Mucosa of gallbladder (tissue), 1 donor: ENCODE results near the gene RBFOX2. TPM values are rescaled to one million over a fixed set of nuclear protein-coding genes. Genes with fewer than 3 reads are reported as not detected.
"Not testable (repeated sequence)": the region's sequence is repeated elsewhere in the genome, so short reads cannot be mapped to it uniquely, and the experiment has no call there.

Experiments
- DNase-seq: peaks from one replicate; pipeline ENCODE4 v3.0.0-alpha.2; 2020; ENCODE audit warnings: low spot score
- total RNA-seq: library from RNA; stranded (reverse); gene quantifications from one replicate; pipeline ENCODE4 v1.2.1, GENCODE V29; 2021
- donor health status: DM: no; HTN: no; CAD: no.

Gene RBFOX2
- total RNA-seq, 1 donor from 2014 or later, result 81.1 TPM

DNA sequence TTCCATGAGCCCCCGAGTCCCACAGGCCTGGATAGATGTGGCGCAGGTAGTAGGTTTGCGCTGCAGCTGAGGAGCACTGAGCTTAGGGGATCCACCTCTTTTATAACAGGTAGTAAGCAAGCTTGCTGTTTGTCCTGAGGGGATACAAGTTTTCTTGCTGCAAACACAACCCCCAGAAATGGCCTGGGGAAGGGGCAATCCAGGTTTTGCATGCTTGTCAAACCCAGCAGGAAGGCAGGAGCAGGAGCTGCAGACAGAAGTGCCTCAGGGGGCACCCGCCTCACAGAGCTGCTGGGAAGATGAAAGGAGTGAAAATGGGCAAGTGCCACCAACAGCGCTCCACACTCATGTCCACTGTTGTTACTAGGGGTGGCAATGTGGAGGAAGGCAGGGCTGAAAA is 292.5 kb downstream of the RBFOX2 start:
- DNase-seq, result no peak

DNA sequence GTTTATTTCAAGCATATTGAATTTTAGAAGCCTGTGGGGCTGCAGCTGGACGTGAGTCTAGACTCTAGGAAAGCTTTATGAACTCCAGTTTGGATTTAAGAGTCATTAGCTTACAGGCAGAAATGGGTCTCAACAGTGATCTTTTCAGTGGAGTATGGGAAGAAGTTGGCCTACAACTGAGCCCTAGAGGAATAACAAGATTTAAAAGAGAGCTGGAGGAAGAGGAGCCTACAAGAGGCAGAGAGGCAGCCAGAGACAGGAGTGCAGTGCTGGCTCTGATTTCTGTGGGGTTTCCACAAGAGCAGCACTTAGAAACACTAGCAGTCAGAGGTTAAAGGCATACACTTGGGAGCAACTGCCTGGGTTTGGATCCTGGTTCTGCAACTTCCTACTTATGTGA is 293.1 kb downstream of the RBFOX2 start:
- DNase-seq, result no peak

DNA sequence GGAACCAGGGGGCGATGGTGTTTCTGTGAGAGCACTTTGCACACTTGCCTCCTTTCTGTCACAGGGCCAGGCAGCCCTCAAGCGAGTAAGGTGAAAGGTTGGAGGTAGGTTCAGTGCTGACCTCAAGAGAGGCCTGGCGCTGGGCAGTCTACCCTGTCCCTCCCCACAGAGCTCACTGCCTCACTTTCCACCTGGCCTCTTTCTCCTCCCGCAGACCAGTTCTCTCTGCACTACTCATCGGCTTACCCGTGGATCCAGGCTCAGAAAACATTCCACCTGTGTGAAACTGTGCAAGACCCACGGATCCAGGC is 294.2 kb downstream of the RBFOX2 start:
- no peak for DNase-seq

DNA sequence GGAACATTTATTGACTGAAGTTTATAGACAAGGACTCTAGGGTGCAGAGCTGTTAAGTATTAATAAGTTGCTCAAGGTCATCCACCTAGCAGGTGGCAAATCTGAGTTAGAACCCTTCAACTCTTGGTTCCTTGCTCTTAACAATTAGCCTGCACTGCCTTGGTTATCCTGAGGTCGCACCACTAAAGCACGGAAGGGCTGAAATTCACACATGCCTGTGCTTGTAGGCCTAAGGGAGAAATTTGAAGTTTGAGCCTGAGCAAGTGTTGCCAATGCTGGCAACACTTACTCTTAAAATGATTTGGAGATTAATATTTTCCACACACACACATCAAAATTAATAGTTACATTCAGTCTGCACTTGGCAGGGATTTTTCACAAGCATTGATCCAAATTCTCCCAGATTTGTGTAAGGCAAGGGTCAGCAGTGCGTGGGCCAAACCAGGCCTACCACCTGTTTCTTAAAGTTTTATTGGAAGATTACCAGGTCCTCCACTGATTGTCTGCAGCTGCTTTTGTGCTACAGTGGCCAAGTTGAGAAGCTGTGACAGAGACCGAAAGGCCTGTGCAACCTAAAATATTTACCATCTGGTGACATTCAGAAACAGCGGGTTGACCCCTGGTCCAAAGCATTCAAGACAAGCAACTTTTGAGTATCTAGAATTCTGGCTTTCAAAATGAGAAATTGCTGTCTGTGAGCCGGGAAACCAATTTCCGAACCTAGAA is 294.7 kb downstream of the RBFOX2 start:
- peak; percentile 39 for DNase-seq

DNA sequence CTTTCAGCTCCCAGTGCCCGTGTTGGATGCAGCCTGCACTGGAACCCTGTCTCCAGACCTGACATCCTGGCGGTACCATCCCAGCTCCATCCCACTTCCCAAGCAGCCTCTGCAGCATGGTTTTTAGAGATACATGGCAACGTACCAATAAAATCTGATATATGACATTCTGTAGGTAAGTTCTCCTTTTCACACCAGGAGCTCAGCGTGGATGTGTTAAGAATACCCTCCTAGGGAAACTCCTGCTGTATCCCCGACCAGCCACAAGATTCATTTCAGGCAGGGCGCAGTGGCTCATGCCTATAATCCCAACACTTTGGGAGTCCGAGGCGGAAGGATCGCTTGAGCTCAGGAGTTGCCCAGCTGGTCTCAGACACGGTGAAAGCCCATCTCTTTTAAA is 295.6 kb downstream of the RBFOX2 start:
- no peak for DNase-seq

DNA sequence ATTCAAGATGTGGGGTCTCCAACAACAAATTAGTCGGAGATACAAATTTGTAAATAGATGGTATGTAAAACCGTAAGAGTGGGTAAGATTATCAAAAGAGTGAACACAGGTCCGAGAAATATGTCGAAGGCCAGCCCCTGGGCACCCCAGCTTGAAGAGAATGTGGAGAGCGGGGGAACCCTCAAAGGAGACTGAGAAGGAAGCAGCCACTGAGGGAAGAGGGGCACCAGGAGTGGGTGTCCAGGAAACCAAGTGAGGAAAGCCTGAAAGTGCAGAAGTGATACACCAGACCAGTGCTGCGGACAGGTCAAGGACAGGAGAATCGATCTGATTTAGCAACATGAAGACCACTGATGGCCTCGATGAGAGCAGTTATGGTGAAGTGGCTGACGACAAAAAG is 296.5 kb downstream of the RBFOX2 start:
- DNase-seq, result no peak

DNA sequence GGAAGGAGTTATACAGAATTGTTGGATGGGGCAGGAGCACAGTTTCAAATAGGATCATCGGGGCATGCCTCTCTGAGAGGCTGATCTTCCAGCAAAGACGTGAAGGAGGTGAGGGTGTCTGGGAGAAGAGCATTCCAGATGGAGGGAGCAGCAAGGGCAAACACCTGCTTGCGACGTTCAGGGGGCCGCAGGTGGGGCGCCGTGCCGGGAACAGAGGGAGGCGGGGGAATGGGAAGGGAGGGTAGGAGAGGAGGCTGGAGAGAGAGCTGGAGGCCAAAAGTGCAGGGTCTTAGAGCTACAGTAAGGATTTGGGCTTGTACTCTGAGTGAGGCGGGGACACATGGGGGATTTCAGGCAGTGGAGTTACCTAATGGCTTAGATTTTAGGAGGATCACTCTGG is 297.3 kb downstream of the RBFOX2 start:
- no peak for DNase-seq

DNA sequence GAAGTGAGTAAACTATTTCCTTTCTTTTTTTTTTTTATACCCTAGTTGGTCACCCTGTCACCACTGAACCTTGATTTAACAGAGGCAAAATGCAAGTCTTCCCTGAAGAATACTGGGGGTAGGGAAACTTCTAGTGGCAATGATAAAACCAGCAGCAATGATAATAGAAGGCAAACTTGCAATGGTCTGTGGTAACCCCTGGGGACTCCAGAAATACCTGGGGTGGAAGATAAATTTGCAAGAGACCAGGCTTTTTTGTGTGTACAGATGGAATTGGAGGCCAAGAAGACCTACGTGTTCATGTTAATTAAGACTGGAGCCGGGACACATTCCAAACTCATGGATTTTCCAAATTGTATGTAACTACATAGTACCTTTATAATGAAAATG is 299.3 kb downstream of the RBFOX2 start:
- no peak for DNase-seq

DNA sequence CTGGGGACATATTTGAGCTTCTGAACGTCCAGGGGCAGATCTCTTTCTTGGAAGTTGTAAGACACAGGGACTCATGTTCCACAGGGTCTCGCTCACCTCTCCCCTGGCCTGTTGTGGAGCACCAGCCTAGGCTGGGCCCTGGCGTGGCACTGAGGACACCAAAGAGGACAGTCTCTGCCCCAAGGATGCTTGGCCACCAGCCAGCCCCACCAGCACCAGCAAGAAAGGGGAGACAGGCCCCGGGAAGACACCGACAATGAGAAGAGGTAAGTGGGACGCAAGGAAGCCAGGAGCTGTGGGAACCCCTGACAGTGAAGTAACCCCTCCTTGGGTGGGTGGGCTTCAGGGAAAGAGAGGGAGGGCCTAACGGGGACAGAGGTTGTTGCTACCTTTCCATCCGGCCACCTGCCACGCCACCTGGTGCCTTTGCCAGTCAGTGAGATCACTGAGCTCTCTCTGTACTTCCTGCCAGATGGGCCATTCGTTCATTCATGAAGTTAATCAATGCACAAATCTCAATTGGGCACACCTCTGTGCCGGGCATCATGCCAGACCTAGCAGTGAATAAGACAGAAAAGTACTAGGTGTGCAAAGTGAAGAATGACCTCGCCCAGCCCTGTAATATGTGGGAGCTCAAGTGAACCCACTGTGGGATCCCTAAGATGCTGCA is 299.9 kb downstream of the RBFOX2 start:
- DNase-seq, result peak; percentile 90

DNA sequence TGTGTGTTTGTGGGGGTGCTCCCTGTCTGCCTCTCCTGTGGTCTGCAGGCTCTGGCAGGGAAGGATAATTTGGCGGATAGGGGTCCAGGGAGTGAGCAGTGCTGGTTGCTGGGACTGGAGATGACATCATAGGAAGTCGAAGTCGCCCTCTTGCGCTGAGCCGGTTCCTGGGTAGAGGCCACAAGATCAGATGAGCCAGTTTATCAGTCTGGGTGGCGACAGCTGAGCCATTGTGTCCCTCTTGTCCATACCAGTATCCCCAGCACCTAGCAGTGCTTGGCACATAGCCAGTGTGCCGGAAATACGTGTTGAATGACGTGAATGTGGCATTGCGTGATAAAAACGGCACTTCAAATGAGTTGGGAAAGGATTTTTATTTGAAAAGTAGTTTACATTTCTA is 301.2 kb downstream of the RBFOX2 start:
- no peak for DNase-seq

DNA sequence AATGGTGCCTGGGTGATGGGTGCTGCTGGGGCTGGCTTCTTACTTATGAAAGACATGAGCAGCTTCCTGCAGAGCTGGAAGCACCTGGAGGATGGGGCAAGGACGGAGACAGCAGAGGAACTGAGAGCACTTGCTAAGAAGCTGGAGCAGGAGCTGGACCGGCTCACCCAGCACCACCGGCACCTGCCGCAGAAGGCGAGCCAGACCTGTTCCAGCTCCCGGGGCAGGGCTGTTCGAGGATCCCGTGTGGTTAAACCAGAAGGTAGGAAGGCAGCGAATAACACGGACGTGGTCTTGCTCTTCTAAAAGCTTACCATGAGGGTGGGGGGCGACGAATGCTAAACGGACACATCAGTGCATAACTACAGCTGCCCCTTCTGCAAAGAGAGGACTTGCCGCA is 301.7 kb downstream of the RBFOX2 start:
- DNase-seq, result no peak

DNA sequence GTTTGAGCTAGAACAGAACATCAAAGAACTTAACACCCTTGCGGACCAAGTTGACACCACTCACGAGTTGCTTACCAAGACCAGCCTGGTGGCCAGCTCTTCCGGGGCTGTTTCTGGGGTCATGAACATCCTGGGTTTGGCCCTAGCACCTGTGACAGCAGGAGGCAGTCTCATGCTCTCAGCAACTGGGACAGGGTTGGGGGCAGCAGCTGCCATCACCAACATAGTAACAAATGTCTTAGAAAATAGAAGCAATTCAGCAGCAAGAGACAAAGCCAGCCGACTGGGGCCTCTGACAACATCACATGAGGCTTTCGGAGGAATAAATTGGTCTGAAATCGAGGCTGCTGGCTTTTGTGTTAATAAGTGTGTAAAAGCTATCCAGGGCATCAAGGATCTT is 302.2 kb downstream of the RBFOX2 start:
- no peak for DNase-seq

DNA sequence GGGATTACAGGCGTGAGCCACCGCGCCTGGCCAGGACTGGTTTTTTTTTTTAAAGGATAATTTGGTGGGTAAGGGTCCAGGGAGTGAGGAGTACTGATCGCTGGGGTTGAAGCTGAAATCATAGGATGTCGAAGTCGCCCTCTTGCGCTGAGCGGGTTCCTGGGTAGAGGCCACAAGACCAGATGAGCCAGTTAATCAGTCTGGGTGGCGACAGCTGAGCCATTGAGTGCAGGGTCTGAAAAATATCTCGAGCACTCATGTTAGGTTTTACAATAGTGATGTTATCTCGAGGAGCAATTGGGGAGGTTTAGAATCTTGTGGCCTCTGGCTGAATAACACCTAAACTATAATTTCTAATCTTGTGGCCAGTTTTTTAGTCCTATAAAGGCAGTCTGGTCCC is 303.1 kb downstream of the RBFOX2 start:
- DNase-seq, result no peak

DNA sequence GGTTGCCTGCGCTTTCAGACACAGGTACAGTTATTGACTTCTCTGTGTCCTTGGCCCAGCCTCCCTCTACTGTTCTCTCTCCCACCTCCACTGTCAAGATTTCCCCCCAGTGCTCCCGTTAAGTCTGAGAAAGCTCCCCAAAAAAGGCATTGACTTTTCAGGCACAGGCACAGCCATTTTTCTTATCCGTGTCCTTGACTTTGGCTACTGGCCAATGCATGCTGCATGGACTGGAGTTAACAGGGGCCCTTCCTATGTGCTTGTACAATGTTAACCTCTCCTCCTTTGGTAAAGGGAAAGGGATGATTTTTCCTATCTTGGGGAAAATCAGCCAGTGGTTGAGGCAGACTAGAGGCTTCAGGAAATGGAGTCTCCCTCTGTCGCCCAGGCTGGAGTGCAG is 306.7 kb downstream of the RBFOX2 start:
- no peak for DNase-seq

DNA sequence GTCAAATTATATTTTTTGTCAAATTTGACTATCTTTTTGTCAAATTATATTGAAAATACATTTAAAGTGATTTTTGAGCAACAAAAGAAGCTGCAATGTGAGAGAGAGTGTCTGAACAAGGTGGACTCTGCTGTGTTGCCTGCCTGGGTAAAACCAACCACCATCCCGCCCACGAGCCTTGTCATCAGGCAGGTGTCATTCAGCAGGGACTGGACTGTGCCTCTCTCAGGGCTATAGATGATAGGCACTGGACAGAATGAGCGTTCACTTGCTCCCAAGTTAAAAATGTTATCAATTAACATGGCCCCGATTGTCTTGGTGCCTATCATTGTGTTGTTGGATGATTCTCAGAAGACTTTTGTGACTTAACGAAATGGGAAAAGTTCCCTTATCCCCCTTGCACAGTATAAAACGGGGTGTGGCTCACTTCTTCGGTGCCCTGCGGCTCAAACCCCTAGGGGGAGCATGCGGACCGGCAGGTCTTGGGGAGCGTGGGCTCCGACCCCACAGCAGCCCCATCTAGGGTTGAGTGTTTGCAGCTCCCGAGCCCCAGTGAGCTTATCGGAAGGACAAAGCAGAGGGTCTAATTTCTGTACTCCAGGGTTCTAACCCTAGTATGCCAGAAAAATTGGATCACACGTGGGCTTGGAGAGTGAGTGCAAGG is 309.3 kb downstream of the RBFOX2 start:
- DNase-seq, result no peak

DNA sequence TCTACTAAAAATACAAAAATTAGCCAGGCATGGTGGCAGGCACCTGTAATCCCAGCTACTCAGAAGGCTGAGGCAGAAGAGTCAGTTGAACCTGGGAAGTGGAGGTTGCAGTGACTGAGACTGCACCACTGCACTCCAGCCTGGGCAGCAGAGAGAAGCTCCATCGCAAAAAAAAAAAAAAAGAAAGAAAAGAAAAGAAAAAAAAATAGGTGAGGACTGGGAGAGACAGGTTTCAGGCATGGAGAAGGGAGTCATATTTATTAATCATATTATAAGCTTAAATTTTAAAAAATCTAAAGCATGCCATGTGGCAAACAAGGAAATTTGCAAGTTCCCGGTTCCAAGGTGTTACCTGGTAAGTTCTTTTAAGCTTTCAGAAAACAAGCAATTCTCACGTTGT is 311.1 kb downstream of the RBFOX2 start, which contains the start of gene APOL5:
APOL5 (plus strand) TSS at position 301 of the 400 bp plus-strand sequence; CDS start at position 301, 0 bp downstream.
- DNase-seq, result no peak

DNA sequence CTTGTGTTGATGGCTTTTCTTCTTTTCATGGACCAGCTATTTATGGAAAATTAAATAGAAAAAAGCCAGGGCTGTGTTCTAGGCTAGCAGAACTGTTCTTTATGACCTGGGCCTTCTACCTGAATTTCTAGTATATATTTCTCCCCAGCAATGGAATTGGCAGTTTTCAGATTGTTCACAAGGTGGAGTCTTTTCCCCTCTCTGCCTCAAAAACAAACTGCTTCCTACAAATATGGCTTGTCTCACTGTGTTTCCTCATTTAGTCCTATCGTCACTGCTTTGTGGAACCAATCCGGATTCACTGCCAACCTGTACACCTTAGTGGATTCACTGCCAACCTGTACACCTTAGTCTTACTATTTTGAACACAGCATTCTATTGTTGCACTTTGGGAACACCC is 316.0 kb downstream of the RBFOX2 start:
- no peak for DNase-seq

DNA sequence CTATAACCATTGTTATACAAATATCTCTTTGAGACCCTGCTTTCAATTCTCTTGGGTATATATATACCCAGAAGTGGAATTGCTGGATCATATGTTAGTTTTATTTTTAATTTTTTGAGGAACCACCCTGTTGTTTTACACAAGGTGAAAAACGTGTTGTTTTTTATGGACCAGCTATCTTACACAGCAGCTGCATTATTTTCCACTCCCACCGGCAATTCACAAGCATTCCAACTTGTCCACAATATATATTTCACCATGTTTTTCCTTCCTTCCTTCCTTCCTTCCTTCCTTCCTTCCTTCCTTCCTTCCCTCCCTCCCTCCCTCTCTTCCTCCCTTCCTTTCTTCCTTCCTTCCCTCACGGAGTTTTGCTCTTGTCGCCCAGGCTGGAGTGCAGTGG is 317.3 kb downstream of the RBFOX2 start:
- DNase-seq, result no peak

DNA sequence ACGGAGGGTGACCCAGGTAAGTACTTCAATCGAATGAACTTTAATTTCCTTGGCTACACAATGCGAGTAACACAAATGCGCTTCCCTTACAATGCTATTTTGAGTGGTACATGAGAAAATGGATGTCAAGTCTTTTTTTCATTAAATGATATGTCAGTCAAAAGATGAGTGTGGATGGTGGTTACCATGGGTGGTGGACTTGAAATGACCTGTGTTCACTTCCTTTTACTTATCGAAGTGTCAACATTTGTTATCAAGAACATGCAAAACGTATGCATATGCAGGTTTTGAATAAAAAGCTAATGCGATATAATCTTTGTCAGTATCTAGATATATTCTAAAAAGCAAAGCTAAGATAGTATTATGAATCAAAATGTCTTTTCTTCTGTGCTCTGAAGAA is 319.7 kb downstream of the RBFOX2 start:
- no peak for DNase-seq

DNA sequence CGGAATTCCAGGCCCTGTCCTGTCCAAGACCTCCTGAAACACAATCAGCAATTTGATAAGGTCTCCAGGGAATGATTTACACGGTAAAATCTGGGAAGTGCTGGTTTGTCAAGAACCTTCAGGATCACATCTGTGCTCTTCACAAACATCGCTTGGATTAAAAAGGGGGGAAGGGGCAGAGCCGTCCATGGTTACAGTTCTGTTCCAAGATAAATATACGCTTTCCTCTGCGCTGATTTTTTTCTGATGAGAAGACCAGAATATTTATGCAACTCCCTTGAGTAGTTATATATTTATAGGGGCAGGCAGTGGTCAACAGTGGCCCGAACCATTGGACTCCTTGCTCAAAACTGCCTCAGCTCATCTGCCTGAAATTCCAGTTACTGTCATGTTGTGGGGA is 320.2 kb downstream of the RBFOX2 start:
- no peak for DNase-seq

DNA sequence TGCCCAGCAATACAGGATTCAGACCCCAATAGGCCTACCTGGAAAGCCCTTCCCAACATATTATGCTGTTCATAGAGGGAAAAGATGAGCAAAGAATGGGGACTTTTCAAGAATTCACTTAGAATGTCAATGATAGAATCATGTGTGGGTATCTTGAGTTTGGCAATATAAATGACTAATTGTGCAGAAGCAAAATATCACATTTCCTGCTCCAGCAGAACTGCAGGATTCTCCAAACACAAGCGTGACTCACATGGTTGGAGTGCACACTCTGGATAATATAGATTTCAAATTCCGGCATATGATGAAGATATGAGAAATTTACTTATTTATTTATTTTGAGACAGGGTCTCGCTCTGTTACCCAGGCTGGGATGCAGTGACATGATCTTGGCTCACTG is 323.5 kb downstream of the RBFOX2 start:
- no peak for DNase-seq

DNA sequence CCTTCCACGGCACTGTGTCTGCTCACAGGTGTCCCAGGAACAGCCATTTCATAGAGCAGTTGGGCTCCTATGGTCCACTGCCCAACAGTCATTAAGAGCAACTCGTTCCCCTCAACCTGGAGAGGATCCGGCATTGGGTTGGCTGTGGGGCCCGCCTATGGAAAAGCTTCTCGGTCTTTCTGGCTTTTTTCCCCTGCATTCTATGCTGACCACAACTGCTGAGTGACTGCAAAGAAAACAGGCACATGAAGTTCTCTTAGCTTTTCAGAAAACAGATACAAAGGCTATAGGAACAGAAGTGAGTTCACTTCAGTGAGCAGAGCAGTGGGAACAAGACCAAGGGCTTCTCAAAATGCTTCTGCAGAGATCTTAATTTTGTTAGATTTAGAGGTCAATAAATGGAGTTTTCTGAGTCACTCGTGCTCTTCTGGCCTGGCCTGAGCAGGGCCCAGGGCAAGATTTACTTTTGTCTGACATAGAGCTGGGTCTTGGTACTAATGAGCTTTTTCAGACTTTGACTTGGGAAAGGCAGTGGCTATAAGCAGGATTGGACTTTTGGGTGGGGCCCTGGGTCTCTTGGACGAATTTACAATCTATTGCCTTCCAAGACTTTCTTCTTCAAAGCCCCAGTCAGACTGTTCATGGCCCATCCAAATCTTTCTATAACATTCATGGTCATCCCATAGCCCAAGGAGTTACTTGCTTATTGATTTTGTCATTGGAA is 324.6 kb downstream of the RBFOX2 start:
- DNase-seq, result no peak

DNA sequence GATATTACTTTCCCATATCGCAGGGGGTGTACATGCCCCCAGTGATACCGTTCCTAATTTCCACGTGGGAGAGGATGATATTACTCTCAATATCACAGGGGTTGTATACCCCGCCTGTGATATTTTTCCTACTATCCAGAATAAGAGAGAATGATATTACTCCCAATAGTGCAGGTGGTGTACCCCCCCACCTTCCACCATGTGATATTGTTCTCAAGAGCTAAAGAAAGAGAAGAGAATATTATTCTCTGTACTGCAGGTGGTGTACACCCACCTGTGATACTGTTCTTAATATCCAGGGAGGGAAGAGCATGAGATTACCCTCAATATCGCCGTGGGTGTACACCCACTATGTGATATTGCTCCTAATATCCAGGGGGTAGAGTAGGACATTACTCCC is 328.8 kb downstream of the RBFOX2 start:
- DNase-seq, result not testable (repeated sequence)
